GM10248 (cell line): Measurements from ENCODE around the gene PCYT1B.

Source experiments
- CTCF ChIA-PET: fragments of 300-600 bp; sonication (Branson Sonifier 250); formaldehyde crosslinking; extraction: SDS; loops from one replicate; lab custom pipeline; 2021; ENCODE audit warnings: antibody characterized with exemption; lab: Yijun Ruan, JAX
- POLR2A ChIA-PET: fragments of 350-650 bp; sonication (Branson Sonifier 250); formaldehyde crosslinking; extraction: SDS; loops from one replicate; lab custom pipeline; 2020; ENCODE audit warnings: antibody characterized with exemption; lab: Yijun Ruan, JAX
- DNase-seq: peaks from one replicate; pipeline ENCODE4 v3.0.0; 2012; ENCODE audit errors: extremely low spot score
- TF ChIP-seq, protein P1 (sequence below): IDR thresholded peaks from 2 replicates; pipeline ENCODE4 v1.5.1; 2012; ENCODE audit warnings: mild to moderate bottlenecking, low read depth; ENCODE audit errors: extremely low read depth, missing control alignments, control extremely low read depth

The PCYT1B gene

DNA sequence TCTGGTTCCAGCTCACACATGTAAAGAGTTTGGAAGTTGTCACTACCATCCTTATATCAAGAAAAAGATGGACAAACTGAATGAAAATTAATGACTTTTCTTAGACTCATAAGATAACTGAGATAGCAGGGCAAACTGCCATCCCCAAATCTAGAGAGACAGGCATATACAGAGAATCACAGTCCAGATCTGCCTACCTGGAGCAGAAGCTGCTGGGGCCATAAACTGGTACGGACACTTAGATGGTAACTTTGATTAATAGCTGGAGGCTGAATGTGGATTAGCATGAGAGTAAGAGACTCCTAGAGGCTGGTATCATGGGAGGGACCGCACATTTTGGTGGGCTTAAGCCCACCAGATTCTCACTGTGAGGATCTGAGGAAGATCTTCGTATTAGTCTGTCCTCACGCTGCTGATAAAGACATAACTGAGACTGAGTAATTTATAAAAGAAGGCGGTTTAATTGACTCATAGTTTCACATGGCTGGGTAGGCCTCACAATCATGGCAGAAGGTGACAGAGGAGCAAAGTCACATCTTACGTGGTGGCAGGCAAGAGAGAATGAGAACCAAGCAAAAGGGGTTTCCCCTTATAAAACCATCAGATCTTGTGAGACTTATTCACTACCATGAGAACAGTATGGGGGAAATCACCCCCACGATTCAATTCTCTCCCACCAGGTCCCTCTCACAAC, 35.7 kb upstream of the PCYT1B start:
- TF ChIP-seq, protein P1, sequence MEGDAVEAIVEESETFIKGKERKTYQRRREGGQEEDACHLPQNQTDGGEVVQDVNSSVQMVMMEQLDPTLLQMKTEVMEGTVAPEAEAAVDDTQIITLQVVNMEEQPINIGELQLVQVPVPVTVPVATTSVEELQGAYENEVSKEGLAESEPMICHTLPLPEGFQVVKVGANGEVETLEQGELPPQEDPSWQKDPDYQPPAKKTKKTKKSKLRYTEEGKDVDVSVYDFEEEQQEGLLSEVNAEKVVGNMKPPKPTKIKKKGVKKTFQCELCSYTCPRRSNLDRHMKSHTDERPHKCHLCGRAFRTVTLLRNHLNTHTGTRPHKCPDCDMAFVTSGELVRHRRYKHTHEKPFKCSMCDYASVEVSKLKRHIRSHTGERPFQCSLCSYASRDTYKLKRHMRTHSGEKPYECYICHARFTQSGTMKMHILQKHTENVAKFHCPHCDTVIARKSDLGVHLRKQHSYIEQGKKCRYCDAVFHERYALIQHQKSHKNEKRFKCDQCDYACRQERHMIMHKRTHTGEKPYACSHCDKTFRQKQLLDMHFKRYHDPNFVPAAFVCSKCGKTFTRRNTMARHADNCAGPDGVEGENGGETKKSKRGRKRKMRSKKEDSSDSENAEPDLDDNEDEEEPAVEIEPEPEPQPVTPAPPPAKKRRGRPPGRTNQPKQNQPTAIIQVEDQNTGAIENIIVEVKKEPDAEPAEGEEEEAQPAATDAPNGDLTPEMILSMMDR, result no peak
- ChIA-PET CTCF (interaction anchor here (1.3 to 1.4 kb wide), 2 partner anchors 8 to 10 kb away, joined by 3 read pairs; no protein-coding TSS in a partner anchor), POLR2A (no interaction called here)
- DNase-seq, result no peak

GRCh38 chrX:24676403-24677024, 29.4 kb upstream of the PCYT1B start:
- POLR2A ChIA-PET, result no interaction called here
- TF ChIP-seq, protein P1, result peak; percentile 8
- DNase-seq, result peak; percentile 31
- CTCF ChIA-PET, result interaction anchor here (0.6 to 1.3 kb wide), 7 partner anchors 9 to 425 kb away, joined by 3 to 6 read pairs (median 3); no protein-coding TSS in a partner anchor

DNA sequence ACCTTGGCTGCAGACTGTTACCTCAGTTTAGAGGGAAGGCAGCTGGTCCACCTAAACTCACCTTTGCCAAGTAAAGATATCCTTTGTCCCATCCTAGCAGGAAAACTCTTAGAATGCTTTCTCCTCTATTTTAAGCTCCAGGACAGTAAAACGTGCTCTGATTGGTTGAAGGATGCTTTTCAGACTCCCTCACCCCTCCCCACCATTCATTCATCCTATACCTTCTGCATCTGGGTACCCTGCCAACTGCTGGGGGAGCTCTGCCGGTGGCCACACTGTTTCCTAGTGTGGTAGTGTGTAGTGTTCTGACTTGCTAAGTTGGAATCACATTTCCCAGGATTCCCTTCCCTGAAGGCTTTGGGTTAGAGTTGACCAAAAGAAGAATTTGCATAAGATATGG, 26.3 kb upstream of the PCYT1B start:
- ChIA-PET CTCF (interaction anchor here (1.1 kb wide), 1 partner anchor 10 kb away, joined by 3 read pairs; no protein-coding TSS in a partner anchor), POLR2A (no interaction called here)
- DNase-seq, result no peak
- TF ChIP-seq, protein P1, result no peak

DNA sequence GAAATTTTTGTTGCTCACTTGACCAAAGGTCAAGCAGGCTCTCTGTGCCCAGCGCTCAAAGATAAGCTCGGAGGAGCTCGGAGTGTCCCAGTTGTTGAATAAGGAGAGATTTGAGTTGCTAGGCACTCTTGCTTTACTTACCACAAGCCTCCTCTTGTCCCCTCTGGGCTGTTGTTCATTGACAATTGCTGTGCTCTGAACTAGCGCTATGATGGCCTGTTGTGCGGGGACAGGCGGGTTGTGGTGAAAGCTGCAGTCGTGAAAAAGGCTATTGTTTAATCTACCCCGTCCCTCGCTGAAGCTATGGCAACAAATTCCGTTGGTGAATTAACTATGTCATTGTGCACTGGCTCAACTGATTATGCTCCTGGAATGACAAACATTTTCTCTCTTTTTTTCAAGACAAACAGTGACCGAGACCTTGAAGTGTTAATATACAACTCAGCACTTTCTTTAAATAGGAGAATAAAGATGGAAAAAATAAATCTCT, 25.6 kb upstream of the PCYT1B start:
- POLR2A ChIA-PET, result no interaction called here
- CTCF ChIA-PET, result interaction anchor here (1.1 kb wide), 1 partner anchor 11 kb away, joined by 3 read pairs; no protein-coding TSS in a partner anchor
- DNase-seq, result no peak
- TF ChIP-seq, protein P1, result no peak

- DNase-seq, result no peak
- TF ChIP-seq, protein P1, result no peak
- ChIA-PET CTCF (interaction anchor here (1.7 kb wide), 1 partner anchor 9 kb away, joined by 6 read pairs; no protein-coding TSS in a partner anchor), POLR2A (no interaction called here)
These were observed 21.0 kb upstream of the PCYT1B start for GRCh38 chrX:24668111-24668510.

DNA sequence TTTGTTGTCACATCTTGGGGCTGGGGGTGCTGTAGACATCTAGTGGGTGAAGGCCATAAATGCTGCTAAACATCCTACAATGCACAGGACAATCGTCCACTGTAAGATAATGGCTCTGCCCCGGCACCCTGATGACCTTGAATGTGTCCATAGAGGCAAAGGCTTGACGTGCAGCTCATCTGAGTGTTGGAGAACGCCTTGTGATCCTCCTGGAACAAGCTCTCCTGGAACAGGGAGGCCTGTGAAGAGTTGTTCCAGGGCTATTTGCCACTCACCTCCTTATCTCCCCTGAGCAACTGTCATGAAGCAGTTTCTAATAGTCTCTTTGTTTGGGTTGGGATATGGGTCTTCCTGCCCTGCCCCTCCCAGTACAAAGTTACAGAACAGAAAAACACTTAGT, 15.2 kb upstream of the PCYT1B start:
- TF ChIP-seq, protein P1, result no peak
- CTCF ChIA-PET, result interaction anchor here (1.4 kb wide), 1 partner anchor 14 kb away, joined by 3 read pairs; no protein-coding TSS in a partner anchor
- no peak for DNase-seq
- POLR2A ChIA-PET, result no interaction called here
